ENCODE results near the gene CRX. TPM values are rescaled to one million over a fixed set of nuclear protein-coding genes. Genes with fewer than 3 reads are reported as not detected.
"Not testable (repeated sequence)": the region's sequence is repeated elsewhere in the genome, so short reads cannot be mapped to it uniquely, and the experiment has no call there.

The CRX gene
- total and polyA plus RNA-seq, 7 donors, result 0.01 TPM; not detected in 6

GRCh38 chr19:47786566-47786965, 35.2 kb upstream of the CRX start:
- whole genome bisulfite sequencing, 3 donors, result 25 to 51% (median 33%) methylated on average over 7 of the region's 7 CpGs
- Histone ChIP-seq H3K27ac (peak overlapping the region; percentile 62), H3K4me3 (no peak overlapping the region), H3K9me3 (no peaks in the 10 kb centered on the region), H3K4me1 (peaks cover 20% of the 10 kb centered on the region), H3K27me3 (ENCODE audit: insufficient read depth in 3 of 3, low read length in 2 of 3) (no peaks in the 10 kb centered on the region), H3K36me3 (ENCODE audit: insufficient read depth in 1 of 2, low read depth in 1 of 2) (peaks cover 3 to 47% of the 10 kb centered on the region in 2 donors)
- peak; percentile 86 to 91 (median 90) for ATAC-seq
- intact Hi-C loops (cut with DNase I), result loop anchor here in 1 of 2 donors (5.0 kb wide), 1 partner anchor 39 kb away; the partner anchor contains the start of gene NOP53
- TF ChIP-seq CTCF (IDR thresholded peaks at IDR 0.05), result no peak
- peak in 1 of 2 donors; percentile 37 for DNase-seq

GRCh38 chr19:47787307-47787706, 34.4 kb upstream of the CRX start:
- peaks cover 3 to 41% of the 10 kb centered on the region in 2 donors for H3K36me3 ChIP-seq (ENCODE audit: insufficient read depth in 1 of 2, low read depth in 1 of 2)

GRCh38 chr19:47789811-47790210, 31.9 kb upstream of the CRX start:
- Histone ChIP-seq H3K4me1 (peaks cover 12% of the 10 kb centered on the region), H3K36me3 (ENCODE audit: insufficient read depth in 1 of 2, low read depth in 1 of 2) (peaks cover 0 to 18% of the 10 kb centered on the region in 2 donors)
- not testable (repeated sequence) for ATAC-seq; DNase-seq; H3K4me3 ChIP-seq; H3K27ac ChIP-seq; H3K27me3 ChIP-seq (ENCODE audit: insufficient read depth in 3 of 3, low read length in 2 of 3); H3K9me3 ChIP-seq
- WGBS, 3 donors, result 94 to 96% (median 96%) methylated on average over 13 of the region's 13 CpGs
- intact Hi-C loops (cut with DNase I), result loop anchor here in 1 of 2 donors (5.0 kb wide), 2 partner anchors 43 to 78 kb away; partner anchors contain the start of genes EHD2 and NOP53

More at GRCh38 chr19:47787307-47787706, 34.4 kb upstream of the CRX start:
- H3K27me3 ChIP-seq (ENCODE audit: insufficient read depth in 3 of 3, low read length in 2 of 3); DNase-seq; H3K9me3 ChIP-seq; H3K4me3 ChIP-seq: not testable (repeated sequence)
- Histone ChIP-seq H3K27ac (peak overlapping the region; percentile 62), H3K4me1 (peaks cover 14% of the 10 kb centered on the region)
- peak; percentile 44 to 64 (median 52) for ATAC-seq
- 24 to 39% (median 29%) methylated on average over 10 of the region's 10 CpGs for WGBS, 3 donors
- intact Hi-C loops (cut with DNase I), result loop anchor here (1.0 to 5.0 kb wide), 2 partner anchors 21 to 40 kb away; partner anchors contain the start of gene NOP53 (in 1 of the 2)

GRCh38 chr19:47790398-47790814, 31.3 kb upstream of the CRX start:
- Histone ChIP-seq H3K9me3 (no peaks in the 10 kb centered on the region), H3K4me1 (peaks cover 12% of the 10 kb centered on the region), H3K36me3 (ENCODE audit: insufficient read depth in 1 of 2, low read depth in 1 of 2) (peaks cover 0 to 12% of the 10 kb centered on the region in 2 donors), H3K4me3 (no peak overlapping the region), H3K27me3 (ENCODE audit: insufficient read depth in 3 of 3, low read length in 2 of 3) (no peaks in the 10 kb centered on the region), H3K27ac (no peak overlapping the region)
- TF ChIP-seq CTCF (IDR thresholded peaks at IDR 0.05), result peak; percentile 66
- intact Hi-C loops (cut with DNase I), result loop anchor here in 1 of 2 donors (5.0 kb wide), 1 partner anchor 78 kb away; the partner anchor contains the start of gene EHD2
- ATAC-seq (peak in 3 of 4 donors; percentile 32 to 42 (median 33)), DNase-seq (peak; percentile 84 to 90)
- WGBS, 3 donors, result 13 to 20% (median 14%) methylated on average over 10 of the region's 10 CpGs

- intact Hi-C loops (cut with DNase I), result loop anchor here in 1 of 2 donors (5.0 kb wide), 1 partner anchor 80 kb away; the partner anchor contains the start of gene EHD2
- H3K4me1 ChIP-seq, result no peaks in the 10 kb centered on the region
- no peak overlapping the region for H3K27ac ChIP-seq
- no peaks in the 10 kb centered on the region for H3K9me3 ChIP-seq
- no peaks in the 10 kb centered on the region for H3K27me3 ChIP-seq (ENCODE audit: insufficient read depth in 3 of 3, low read length in 2 of 3)
- H3K4me3 ChIP-seq, result no peak overlapping the region
- no peak for TF ChIP-seq CTCF (IDR thresholded peaks at IDR 0.05)
- WGBS, 3 donors, result 94 to 100% (median 97%) methylated on average over 1 of the region's 1 CpG
- ATAC-seq (no peak), DNase-seq (no peak)
- H3K36me3 ChIP-seq (ENCODE audit: insufficient read depth in 1 of 2, low read depth in 1 of 2), result no peaks in the 10 kb centered on the region
Observed at GRCh38 chr19:47792616-47793015, 29.1 kb upstream of the CRX start.
